Measurements from ENCODE around the gene SPIB.

SPIB gene

DNA sequence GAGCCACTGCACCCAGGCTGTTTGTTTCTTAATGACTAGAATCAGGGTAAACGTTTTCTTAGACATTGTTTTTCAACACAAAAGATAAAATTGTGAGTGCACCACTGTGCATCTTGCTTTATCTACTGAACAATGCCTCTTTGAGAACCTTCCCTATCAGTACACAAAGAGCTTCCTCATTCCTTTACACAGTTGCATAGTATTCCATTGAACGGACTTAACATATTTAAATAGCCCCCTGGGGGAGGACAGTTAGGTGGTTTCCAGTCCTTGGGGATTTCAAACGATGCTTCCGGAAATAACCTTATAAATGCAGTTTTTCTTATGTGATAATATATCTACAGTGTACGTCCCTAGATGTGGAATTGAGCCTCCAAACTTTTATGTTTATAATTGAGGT, 26.0 kb upstream of the SPIB start:
- FAIRE-seq, result no peak

DNA sequence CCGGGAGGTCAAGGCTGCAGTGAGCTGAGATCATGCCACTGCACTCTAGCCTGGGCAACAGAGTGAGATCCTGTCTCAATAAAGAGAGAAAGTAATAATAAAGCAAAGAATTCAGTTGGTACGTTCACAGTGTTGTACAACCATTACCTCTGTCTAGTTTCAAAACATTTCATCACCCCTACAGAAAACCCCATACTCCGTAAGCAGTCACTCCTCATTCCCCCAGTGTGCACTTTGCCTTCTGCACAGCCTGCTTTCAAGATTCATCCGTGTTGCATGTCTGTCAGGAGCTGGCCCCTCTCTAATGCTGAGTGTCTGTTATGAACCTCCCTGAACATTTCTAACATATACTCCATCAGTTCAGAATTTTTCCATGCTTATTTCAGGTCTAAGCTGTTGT, 25.1 kb upstream of the SPIB start:
- no peak for FAIRE-seq

DNA sequence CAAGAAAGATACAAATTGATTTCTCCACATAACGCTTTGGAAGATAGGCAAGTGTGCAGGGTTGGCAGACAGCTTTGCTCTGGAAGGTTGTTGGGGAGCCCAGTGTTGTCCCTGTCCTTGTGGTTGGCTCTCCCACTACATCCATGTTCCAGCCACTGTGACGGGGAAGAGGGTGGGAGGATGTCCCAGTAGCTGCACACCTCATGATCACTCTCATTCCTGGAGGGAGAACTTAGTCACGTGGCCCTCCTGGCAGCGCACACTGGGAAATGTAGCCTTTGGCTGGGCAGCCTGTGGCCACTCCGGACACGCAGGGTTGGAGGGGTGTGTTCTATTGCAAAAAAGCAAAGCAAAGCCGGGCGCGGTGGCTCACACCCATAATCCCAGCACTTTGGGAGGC, 24.7 kb upstream of the SPIB start:
- no peak for FAIRE-seq

GRCh38 chr19:50398675-50399367, 19.9 kb upstream of the SPIB start:
- no peak for FAIRE-seq

DNA sequence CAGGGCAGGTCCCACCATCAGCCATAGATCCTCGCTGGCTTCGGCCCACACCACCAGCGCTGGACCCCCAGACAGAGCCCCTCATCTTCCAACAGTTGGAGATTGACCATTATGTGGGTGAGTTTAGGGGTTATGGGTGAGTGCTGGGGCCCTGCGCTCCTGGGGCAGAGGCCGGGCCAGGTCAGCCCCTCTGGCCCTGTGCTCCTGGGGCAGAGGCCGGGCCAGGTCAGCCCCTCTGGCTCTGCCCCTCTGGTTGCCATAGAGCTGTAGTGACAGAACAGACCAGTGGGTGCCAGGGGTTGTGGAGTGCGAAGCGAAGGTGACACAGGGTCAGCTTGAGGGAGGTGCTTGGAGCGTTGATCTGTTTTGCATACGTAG, 19.4 kb upstream of the SPIB start:
- FAIRE-seq, result no peak

DNA sequence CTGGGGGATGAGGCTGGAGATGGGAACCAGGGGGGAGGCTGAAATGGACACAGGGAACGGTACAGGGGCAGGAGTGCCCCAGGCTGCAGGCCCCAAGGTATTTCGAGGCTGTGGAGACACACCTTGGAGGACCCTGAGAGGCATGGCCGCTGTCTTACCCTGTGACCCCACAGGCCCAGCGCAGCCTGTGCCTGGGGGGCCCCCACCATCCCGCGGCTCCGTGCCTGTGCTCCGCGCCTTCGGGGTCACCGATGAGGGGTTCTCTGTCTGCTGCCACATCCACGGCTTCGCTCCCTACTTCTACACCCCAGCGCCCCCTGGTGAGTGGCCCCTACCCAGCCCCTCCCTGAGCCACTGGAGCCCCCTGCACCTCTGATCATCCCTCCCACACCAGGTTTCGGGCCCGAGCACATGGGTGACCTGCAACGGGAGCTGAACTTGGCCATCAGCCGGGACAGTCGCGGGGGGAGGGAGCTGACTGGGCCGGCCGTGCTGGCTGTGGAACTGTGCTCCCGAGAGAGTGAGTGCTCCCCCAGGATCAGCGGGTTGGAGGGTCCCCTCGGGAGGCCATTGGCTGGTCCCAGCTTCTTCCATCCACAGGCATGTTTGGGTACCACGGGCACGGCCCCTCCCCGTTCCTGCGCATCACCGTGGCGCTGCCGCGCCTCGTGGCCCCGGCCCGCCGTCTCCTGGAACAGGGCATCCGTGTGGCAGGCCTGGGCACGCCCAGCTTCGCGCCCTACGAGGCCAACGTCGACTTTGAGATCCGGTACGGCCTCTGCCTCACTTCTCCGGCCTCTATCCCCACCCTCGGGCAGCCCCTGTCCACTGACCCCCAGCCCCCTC, 16.9 kb upstream of the SPIB start:
- no peak for FAIRE-seq

- no peak for FAIRE-seq
Observed at GRCh38 chr19:50402544-50403301, 16.0 kb upstream of the SPIB start.

DNA sequence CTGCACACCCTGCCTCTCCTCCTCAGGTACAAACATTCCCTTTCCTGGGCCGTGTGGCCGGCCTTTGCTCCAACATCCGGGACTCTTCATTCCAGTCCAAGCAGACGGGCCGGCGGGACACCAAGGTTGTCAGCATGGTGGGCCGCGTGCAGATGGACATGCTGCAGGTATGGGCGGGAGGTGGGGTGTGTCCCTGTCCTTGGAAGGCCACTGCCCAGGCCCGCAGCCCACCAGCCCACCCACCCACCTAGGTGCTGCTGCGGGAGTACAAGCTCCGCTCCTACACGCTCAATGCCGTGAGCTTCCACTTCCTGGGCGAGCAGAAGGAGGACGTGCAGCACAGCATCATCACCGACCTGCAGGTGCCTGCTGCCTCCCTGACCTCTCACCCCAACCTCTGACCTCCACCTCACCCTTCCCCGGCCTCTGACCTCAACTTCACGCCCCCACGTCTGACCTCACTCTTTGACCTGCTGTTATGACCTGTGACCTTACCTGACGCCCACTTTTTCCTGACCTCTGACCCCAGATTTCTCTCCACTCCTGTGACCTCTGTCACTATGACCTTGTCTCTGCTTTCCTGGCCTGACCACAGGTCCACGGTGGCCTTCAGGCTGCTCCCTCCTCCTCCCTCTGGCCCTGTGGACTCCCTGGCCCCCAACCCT, 12.4 kb upstream of the SPIB start:
- no peak for FAIRE-seq

DNA sequence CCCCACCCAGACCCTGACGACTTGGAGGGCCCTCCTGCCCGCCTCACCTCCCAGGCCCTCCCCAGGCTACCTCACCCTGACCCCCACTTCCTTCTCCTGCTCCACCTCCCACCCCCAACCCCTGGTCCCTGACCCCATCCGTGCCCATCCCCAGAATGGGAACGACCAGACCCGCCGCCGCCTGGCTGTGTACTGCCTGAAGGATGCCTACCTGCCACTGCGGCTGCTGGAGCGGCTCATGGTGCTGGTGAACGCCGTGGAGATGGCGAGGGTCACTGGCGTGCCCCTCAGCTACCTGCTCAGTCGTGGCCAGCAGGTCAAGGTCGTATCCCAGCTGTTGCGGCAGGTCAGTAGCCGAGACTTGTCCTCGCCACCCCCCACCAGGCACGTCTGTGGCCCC, 11.9 kb upstream of the SPIB start:
- FAIRE-seq, result no peak

DNA sequence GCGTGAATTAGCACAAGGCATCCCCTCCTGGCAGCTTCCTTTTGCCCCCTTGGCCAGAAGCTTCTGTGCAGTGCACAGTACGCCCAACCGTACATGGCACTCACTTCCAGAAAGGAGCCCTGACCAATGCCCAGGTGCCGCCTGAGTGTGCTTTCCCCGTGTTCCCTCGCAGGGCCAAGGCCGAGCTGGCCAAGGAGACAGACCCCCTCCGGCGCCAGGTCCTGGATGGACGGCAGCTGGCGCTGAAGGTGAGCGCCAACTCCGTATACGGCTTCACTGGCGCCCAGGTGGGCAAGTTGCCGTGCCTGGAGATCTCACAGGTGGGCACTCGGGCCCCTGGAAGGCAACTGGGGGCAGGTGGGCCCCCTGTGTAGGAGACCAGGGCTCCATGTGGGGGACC, 9.4 kb upstream of the SPIB start:
- no peak for FAIRE-seq

DNA sequence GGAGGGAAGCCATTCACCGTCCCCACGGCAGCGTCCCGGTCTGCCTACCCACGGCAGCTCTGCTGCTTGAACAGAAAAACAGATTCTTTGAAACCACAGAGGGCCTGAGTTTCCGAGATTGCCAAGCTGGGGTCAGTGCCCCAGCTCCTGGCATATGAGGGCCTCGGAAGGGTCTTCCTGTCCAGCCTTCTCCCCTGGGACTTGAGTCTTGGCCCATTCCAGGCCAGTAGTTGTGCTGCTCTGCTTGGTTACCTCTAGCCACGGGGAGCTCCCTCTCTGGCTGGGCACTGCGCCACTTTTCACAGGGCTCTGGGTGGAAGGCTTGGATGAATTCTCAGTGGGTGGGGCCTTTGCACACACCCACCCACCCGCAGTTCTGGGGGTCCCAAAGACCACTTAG, 8.6 kb upstream of the SPIB start:
- FAIRE-seq, result no peak

DNA sequence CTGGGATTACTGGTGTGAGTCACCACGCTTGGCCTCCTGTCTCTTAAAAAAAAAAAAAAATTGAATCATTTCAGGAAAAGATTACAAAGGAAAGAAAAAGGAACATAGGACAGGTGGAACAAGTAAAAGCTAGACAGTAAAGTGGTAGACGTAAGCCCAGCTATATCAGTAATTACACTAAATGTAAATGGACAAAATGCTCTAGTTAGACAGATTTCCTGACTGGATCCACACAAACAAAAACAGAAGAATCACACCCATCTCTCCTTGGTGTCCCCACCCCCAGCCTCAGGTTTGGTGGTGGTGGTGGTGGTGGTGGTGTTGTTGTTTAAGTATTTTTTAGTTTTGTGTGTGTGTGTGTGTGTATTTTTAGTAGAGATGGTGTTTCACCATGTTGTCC, 6.3 kb upstream of the SPIB start:
- no peak for FAIRE-seq

- FAIRE-seq, result no peak
Observed at GRCh38 chr19:50413096-50413495, 5.6 kb upstream of the SPIB start.

- no peak for FAIRE-seq
Observed at GRCh38 chr19:50413531-50413930, 5.2 kb upstream of the SPIB start.

DNA sequence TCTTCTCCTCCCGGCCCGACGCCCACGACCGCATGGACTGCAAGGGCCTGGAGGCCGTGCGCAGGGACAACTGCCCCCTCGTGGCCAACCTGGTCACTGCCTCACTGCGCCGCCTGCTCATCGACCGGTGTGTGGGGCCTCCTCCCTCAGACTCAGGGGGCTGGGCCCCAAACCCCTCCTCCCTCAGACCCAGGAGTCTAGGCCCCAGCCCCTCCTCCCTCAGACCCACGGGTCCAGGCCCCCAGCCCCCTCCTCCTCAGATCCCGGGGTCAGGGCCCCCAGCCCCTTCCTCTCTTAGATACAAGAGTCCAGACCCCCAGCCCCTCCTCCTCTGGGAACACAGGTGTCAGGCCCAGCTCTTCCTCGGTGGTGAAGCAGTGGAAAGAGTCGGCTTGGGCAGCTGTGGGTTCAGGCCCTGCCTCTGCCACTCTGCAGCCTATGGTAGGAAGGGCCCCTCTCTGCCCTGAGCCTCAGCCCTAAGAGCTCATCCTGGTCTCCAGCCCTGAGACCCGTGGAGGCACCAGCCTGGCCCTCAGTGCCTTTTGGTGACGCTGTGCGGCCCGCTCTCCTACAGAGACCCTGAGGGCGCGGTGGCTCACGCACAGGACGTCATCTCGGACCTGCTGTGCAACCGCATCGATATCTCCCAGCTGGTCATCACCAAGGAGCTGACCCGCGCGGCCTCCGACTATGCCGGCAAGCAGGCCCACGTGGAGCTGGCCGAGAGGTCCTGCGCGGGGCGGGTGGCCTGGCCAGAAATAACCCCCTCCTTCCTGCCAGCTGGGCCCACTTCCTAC, 3.7 kb upstream of the SPIB start:
- FAIRE-seq, result no peak

GRCh38 chr19:50415661-50416033, 3.1 kb upstream of the SPIB start:
- no peak for FAIRE-seq

- no peak for FAIRE-seq
Observed at GRCh38 chr19:50416034-50416977, 2.4 kb upstream of the SPIB start.

GRCh38 chr19:50417111-50418081, 1.3 kb upstream of the SPIB start:
- FAIRE-seq, result no peak

DNA sequence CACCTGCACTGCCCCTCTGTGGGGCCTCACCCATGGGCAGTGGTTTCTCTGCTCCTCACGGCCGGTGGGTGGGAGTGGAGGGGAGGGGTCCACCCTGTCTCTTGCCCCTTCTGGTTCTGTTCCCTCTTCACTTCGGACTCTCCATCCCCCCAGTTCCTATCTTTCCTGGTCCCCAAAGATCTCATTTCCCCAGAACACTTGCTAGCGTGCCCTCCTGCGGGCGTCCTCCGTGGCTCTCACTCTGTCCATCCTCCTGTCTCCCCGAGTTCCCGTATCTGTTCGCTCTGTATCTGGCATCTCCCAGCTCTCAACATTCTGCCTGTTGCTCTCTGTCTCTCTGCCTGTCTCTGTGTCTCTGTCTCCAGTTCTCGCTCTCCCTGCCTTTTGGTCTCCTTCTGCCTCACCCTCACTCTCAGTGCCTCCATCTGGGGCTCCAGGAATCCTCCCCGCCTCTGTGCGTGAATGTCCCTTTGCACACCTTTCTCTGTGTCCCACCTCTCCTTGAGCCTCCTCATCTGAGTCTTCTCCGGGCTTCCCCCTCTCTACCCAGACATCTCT, 363 bp downstream of the SPIB start:
- no peak for FAIRE-seq

DNA sequence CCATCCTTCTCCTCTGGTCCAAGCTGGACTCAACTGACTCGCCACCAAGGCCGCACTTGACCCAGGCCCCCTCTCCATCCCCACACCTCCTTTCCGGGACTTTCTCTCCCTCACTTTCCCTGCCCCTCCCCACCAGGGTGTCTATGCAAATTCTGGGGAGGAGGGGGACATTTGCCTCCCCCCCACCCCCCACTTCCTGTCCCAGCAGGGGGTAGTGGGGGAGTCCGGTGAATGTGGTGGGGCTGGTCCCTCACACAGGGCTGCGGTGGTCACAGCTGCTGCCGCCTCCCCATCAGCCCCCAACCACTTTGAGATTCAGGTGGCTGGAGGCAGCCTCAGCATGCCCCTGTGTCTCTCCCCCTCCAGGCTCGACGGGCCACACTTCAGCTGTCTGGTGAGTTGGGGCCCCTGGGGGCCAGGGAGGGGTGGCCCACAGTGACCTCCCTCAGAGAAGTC, 870 bp downstream of the SPIB start:
- no peak for FAIRE-seq
